BLaER1 (cell line): ENCODE results near the gene SKI.
"Not testable (repeated sequence)": the region's sequence is repeated elsewhere in the genome, so short reads cannot be mapped to it uniquely, and the experiment has no call there.

Experiments
- H3K27ac ChIP-seq: shearing (Covaris generic); formaldehyde crosslinking; 2 replicates; pipeline ENCODE4 v1.8.1; 2022
- H3K27me3 ChIP-seq: shearing (Covaris generic); formaldehyde crosslinking; 2 replicates; pipeline ENCODE4 v1.8.1; 2022
- H3K36me3 ChIP-seq: shearing (Covaris generic); formaldehyde crosslinking; 2 replicates; pipeline ENCODE4 v1.8.1; 2022
- H3K4me1 ChIP-seq: shearing (Covaris generic); formaldehyde crosslinking; 2 replicates; pipeline ENCODE4 v1.8.1; 2022
- H3K4me2 ChIP-seq: shearing (Covaris generic); formaldehyde crosslinking; 2 replicates; pipeline ENCODE4 v1.8.1; 2022
- H3K4me3 ChIP-seq: shearing (Covaris generic); formaldehyde crosslinking; 2 replicates; pipeline ENCODE4 v1.8.1; 2022
- H3K9ac ChIP-seq: shearing (Covaris generic); formaldehyde crosslinking; 2 replicates; pipeline ENCODE4 v1.8.1; 2022
- H3K9me3 ChIP-seq: shearing (Covaris generic); formaldehyde crosslinking; 2 replicates; pipeline ENCODE4 v1.8.1; 2022
- H4K20me1 ChIP-seq: shearing (Covaris generic); formaldehyde crosslinking; 2 replicates; pipeline ENCODE4 v1.8.1; 2022
- Cebpa-rat ChIP-seq: shearing (Covaris generic); IDR thresholded peaks from 2 replicates; pipeline ENCODE4 v1.8.1; 2022

The SKI gene

GRCh38 chr1:2322581-2323211, 94.6 kb downstream of the SKI start:
- Histone ChIP-seq H3K27ac (no peak overlapping the region), H3K36me3 (no peaks in the 10 kb centered on the region), H3K4me3 (peak overlapping the region; percentile 11; the same call in 1 of the 2 replicates), H3K4me1 (peaks cover 38% of the 10 kb centered on the region), H4K20me1 (peaks cover 28% of the 10 kb centered on the region; the same call in 1 of the 2 replicates), H3K9me3 (peaks cover 24% of the 10 kb centered on the region), H3K4me2 (peak overlapping the region; percentile 81), H3K27me3 (peaks cover 48% of the 10 kb centered on the region), H3K9ac (no peak overlapping the region)
- no peak for TF ChIP-seq Cebpa-rat

GRCh38 chr1:2323451-2323974, 95.4 kb downstream of the SKI start:
- H3K4me1 ChIP-seq = peaks cover 29% of the 10 kb centered on the region
- no peak overlapping the region for H3K4me2 ChIP-seq
- H3K27me3 ChIP-seq = peaks cover 46% of the 10 kb centered on the region
- H3K9me3 ChIP-seq = peaks cover 24% of the 10 kb centered on the region
- H4K20me1 ChIP-seq = peaks cover 25% of the 10 kb centered on the region; the same call in 1 of the 2 replicates
- no peak for TF ChIP-seq Cebpa-rat
- H3K9ac ChIP-seq = no peak overlapping the region
- no peak overlapping the region for H3K4me3 ChIP-seq
- H3K36me3 ChIP-seq = no peaks in the 10 kb centered on the region
- H3K27ac ChIP-seq = no peak overlapping the region

- Histone ChIP-seq H3K4me3 (no peak overlapping the region), H3K27me3 (peaks cover 35% of the 10 kb centered on the region), H3K4me2 (no peak overlapping the region), H3K9ac (no peak overlapping the region), H3K4me1 (peaks cover 17% of the 10 kb centered on the region), H3K36me3 (no peaks in the 10 kb centered on the region), H3K9me3 (peaks cover 24% of the 10 kb centered on the region), H4K20me1 (peaks cover 13% of the 10 kb centered on the region; the same call in 1 of the 2 replicates), H3K27ac (no peak overlapping the region)
- no peak for TF ChIP-seq Cebpa-rat
Measured at GRCh38 chr1:2324553-2325366, 96.6 kb downstream of the SKI start.

GRCh38 chr1:2326524-2326923, 98.4 kb downstream of the SKI start:
- H3K4me3 ChIP-seq = no peak overlapping the region
- H3K27ac ChIP-seq = no peak overlapping the region
- peaks cover 2% of the 10 kb centered on the region; the same call in 1 of the 2 replicates for H4K20me1 ChIP-seq
- no peak overlapping the region for H3K4me2 ChIP-seq
- H3K9me3 ChIP-seq = peaks cover 24% of the 10 kb centered on the region
- H3K27me3 ChIP-seq = peaks cover 21% of the 10 kb centered on the region
- TF ChIP-seq Cebpa-rat = no peak
- peaks cover 14% of the 10 kb centered on the region for H3K4me1 ChIP-seq
- no peaks in the 10 kb centered on the region for H3K36me3 ChIP-seq
- no peak overlapping the region for H3K9ac ChIP-seq

- not testable (repeated sequence) for H3K27ac ChIP-seq, H3K4me2 ChIP-seq, H3K9ac ChIP-seq, H4K20me1 ChIP-seq, H3K4me1 ChIP-seq, H3K4me3 ChIP-seq, H3K36me3 ChIP-seq
- peaks cover 14% of the 10 kb centered on the region for H3K27me3 ChIP-seq
- H3K9me3 ChIP-seq = peaks cover 24% of the 10 kb centered on the region
Measured at GRCh38 chr1:2327162-2327561, 99.0 kb downstream of the SKI start.

GRCh38 chr1:2327841-2328240, 99.7 kb downstream of the SKI start:
- Histone ChIP-seq H3K27ac (no peak overlapping the region), H3K4me1 (peaks cover under 1% of the 10 kb centered on the region; the same call in 1 of the 2 replicates)
- TF ChIP-seq Cebpa-rat = no peak

GRCh38 chr1:2328676-2329455, 100.7 kb downstream of the SKI start:
- Histone ChIP-seq H4K20me1 (no peaks in the 10 kb centered on the region), H3K9me3 (peaks cover 24% of the 10 kb centered on the region), H3K4me3 (no peak overlapping the region), H3K36me3 (no peaks in the 10 kb centered on the region), H3K4me1 (no peaks in the 10 kb centered on the region), H3K9ac (no peak overlapping the region), H3K27ac (no peak overlapping the region), H3K27me3 (no peaks in the 10 kb centered on the region), H3K4me2 (no peak overlapping the region)
- no peak for TF ChIP-seq Cebpa-rat

More at GRCh38 chr1:2327841-2328240, 99.7 kb downstream of the SKI start:
- no peak overlapping the region for H3K4me2 ChIP-seq
- H3K9me3 ChIP-seq = peaks cover 24% of the 10 kb centered on the region
- peaks cover 8% of the 10 kb centered on the region for H3K27me3 ChIP-seq
- no peaks in the 10 kb centered on the region for H3K36me3 ChIP-seq
- no peaks in the 10 kb centered on the region; the same call in 1 of the 2 replicates for H4K20me1 ChIP-seq
- H3K9ac ChIP-seq = no peak overlapping the region
- H3K4me3 ChIP-seq = no peak overlapping the region

GRCh38 chr1:2330035-2330434, 101.9 kb downstream of the SKI start:
- TF ChIP-seq Cebpa-rat = no peak
- Histone ChIP-seq H3K27ac (no peak overlapping the region), H3K4me2 (no peak overlapping the region), H3K4me3 (no peak overlapping the region), H3K36me3 (no peaks in the 10 kb centered on the region), H3K27me3 (no peaks in the 10 kb centered on the region), H3K4me1 (no peaks in the 10 kb centered on the region), H3K9ac (no peak overlapping the region), H3K9me3 (peaks cover 13% of the 10 kb centered on the region), H4K20me1 (no peaks in the 10 kb centered on the region)

GRCh38 chr1:2330519-2331199, 102.5 kb downstream of the SKI start:
- no peak overlapping the region for H3K9ac ChIP-seq

More at GRCh38 chr1:2330519-2331199, 102.5 kb downstream of the SKI start:
- Histone ChIP-seq H4K20me1 (no peaks in the 10 kb centered on the region), H3K27me3 (no peaks in the 10 kb centered on the region), H3K27ac (no peak overlapping the region), H3K9me3 (peaks cover 7% of the 10 kb centered on the region), H3K36me3 (no peaks in the 10 kb centered on the region), H3K4me3 (no peak overlapping the region), H3K4me2 (no peak overlapping the region), H3K4me1 (peaks cover under 1% of the 10 kb centered on the region)
- no peak for TF ChIP-seq Cebpa-rat
